GM12891 (cell line): ENCODE results near the gene PPP1R9B.

Experiments used
- DNase-seq: peaks from one replicate; pipeline ENCODE4 v3.0.0; 2011; ENCODE audit warnings: low spot score; ENCODE audit not compliant: insufficient read length
- FAIRE-seq: peaks from 2 replicates; lab custom pipeline; 2011; peaks lifted over from hg19 to GRCh38; lab: Jason Lieb, UNC
- PAX5 ChIP-seq: IDR thresholded peaks from 2 replicates; pipeline ENCODE4 v1.6.1; 2011; ENCODE audit warnings: low read length, moderate library complexity, mild to moderate bottlenecking; ENCODE audit not compliant: insufficient read depth, severe bottlenecking
- POLR2A ChIP-seq: IDR thresholded peaks from 2 replicates; pipeline ENCODE4 v1.6.1; 2011; ENCODE audit warnings: low read depth, low read length, control low read depth
- POLR2AphosphoS5 ChIP-seq: IDR thresholded peaks from 2 replicates; pipeline ENCODE4 v1.6.1; 2011; ENCODE audit warnings: low read depth, low read length, control low read depth
- POU2F2 ChIP-seq: IDR thresholded peaks from 2 replicates; pipeline ENCODE4 v1.6.1; 2011; ENCODE audit warnings: low read depth, mild to moderate bottlenecking, control low read depth, low read length, moderate library complexity
- SPI1 ChIP-seq: IDR thresholded peaks from 2 replicates; pipeline ENCODE4 v1.6.1; 2011; ENCODE audit warnings: low read depth, low read length, control low read depth
- TAF1 ChIP-seq: IDR thresholded peaks from 2 replicates; pipeline ENCODE4 v1.6.1; 2011; ENCODE audit warnings: low read depth, low read length, control low read depth

Gene PPP1R9B

DNA sequence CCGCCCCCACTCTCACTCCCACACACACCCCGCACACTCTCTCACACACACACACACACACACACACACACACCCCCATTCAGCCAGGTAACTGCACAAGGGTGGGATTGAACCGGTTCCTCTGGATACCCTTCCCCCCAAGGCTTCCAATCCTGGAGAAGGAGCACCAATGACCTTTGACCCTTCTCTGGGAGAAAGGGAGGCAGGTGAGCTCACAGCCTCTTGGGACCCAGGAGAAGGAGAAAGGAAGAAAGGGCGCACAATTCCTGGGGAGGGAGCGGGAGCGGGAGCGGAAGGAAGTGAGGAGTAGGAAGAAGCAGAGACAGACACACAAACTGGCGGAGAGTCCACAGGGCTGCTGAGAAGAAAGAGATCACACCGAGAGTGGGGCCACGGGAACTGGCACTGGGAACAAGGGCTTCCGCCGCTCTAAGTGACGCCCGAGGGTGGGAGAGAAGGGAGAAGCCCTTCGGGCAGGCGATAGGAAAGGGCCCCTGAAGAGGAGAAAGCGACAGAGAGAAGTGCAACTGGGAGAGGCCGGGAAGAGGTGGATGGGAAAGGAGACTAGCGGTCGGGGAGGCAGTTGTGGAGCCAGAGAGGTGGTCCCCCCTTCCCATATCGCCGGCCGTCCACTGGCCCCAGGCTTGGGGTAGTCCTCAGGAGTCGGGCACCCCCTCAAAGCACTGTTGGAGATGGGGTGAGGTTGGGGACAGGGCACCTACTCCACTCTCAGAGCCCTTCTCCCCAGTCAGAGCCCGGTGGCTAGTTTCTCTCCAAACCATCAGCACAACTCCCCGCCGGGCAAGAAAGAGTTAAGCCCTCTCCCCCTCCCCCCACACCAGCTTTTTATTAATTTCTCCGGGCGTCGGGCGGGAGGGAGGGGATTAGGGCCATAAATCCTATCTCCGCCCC lies 21.8 kb downstream of the PPP1R9B start:
- TF ChIP-seq SPI1 (no peak), PAX5 (no peak), POU2F2 (no peak), POLR2A (no peak), POLR2AphosphoS5 (no peak), TAF1 (no peak)
- DNase-seq (no peak), FAIRE-seq (no peak)

DNA sequence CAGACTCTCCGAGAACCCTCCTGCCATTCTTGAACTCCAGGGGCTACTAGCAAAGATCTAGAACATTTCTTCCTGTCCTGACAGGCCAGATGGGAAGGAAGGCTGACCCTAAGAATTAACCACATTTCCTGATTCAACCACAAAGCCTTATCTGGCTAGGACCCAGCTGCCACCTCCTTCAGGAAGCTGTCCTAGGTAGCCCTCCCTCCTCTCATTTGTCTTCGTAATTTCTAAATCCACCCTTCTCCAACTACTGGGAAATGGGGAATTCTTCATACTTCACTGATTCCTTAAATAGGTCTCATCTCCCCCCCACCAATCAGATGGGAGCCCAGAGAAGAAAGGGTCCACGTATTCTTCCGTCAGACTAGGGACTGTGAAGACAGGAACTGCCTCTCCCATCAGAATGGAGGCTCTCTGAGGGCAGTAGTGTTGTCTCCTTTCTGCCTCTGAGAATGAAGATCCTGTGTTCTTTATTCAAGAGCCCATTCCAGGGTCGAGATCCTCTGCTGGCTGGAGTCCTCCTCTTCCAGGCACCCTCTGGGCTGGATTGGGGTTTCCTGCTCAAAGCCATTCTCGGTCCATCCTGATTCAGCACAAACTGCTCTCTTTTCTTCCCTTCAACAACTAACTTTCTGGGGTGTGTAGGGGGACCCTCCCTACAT lies 22.6 kb downstream of the PPP1R9B start:
- FAIRE-seq, result no peak
- DNase-seq, result no peak
- TF ChIP-seq SPI1 (0 out of 2 replicates have a peak, but pooled peaks have one; percentile 0), POU2F2 (no peak)

DNA sequence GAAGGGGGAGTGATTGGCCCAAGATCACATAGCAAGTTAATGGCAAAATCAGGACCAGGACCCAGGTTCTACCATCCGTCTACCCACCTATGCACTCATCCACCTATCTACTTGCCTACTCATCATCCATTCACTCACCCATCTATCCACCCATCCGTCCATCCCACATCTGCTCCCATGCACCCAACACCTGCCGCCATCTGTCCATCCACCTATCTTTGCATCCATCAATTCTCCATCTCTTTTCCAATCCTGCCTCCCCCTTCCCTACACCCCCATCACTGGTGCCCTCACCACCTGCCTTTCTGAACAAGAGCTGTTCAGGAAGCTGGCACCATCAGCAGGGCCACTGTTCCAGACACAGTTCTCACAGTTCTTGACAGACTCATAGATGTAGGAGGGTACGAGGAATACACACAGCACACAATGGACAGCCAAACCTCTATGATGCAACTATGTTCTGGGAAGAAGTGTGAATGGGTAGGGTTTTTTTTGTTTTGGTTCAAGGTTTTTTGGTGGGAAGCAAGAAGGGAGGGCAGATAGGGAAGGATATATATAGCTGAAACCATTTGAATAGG lies 25.0 kb downstream of the PPP1R9B start:
- DNase-seq, result no peak
- FAIRE-seq, result no peak
- TF ChIP-seq POLR2A, result no peak

DNA sequence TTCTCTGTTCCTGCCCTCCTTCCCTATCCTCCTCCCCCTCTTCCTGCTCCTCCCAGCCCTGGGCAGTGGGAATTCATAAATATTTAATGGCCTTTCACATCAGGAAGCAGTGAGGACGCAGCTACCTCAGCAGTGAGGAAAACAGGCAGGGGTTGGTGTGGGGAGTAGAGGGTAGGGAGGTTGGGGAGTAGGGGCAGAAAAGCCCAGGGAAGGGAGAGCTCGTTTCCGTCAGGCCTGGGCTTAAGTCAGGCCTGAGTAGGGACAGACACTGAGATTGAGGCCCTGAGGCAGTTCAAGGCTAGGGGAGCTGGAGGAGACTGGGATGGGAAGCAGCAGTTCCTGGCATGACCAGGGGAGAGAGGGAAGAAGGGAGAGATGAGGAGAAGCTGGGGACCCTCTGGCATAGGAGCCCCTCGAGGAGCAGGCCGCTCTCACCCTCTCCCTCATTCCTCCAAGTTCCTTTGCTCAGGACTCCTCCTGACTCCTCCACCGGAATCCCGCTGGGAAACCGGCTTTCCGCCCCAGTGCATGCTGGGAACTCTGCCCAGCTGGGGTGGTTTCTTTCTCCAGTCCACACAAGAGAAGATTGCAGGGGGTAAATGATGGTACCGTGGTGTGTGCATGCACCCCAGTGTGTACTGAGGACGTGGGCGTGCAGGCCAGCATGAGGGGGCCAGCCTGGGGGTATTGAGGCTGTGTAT lies 26.7 kb downstream of the PPP1R9B start:
- FAIRE-seq, result no peak
- DNase-seq, result no peak
- TF ChIP-seq POU2F2 (no peak), POLR2AphosphoS5 (no peak), SPI1 (no peak), TAF1 (no peak), PAX5 (no peak), POLR2A (no peak)

DNA sequence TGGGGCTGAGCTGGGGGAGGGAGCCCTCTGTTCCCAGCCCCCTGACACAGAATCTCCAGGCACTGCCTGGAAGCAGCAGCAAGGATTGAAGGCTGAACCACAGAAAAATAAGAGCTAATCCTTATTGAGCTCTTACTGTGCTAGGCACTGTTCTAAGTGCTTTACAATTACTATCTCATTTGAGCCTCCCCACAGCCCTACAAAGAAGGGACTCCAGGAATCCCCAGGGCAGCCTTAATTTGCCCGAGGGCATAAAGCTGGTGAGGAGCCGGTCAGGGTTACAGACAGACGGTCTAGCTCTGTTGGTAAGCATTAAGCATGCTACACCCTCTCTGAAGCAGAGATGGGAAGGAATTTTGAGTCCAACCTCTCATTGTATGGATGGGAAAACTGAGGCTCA lies 27.5 kb downstream of the PPP1R9B start:
- FAIRE-seq (no peak), DNase-seq (no peak)
- TF ChIP-seq POU2F2 (no peak), PAX5 (no peak), TAF1 (no peak), POLR2AphosphoS5 (no peak), POLR2A (no peak), SPI1 (no peak)

DNA sequence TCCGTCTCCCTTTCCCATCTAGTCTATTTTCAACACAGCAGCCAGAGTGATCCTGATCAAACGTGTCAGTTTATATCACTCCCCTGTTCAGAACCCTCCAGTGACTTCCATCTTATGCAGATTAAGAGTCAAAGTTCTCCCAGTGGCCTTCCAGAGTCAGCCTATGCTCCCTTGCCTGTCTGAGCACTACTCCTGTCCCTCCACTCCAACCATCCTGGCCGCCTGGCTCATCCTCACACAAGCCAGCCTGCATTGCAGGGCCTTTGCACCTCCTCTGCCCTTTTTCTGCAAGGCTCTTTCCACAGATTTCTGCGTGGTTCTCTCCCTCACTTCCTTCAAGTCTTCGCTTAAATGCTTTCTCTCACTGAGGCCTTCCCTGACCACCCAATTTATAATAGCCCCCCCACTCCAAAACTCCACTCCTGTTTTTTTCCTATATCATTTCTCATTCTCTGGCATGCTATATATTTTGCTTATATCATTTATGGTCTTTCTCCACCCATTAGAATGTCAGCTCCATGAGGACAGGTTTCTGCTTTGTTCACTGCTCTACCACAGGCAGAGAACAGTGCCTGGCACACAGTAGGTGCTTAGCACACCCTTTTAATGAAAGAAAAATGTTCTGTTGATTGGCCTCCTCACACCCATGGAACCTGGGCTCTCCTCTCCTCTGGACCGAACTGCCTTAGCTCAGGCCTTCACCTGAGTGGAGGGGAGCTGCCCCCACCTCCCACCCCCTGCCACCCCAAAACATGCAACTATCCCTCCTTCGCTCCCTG lies 29.8 kb downstream of the PPP1R9B start:
- TF ChIP-seq TAF1, result no peak
- TF ChIP-seq SPI1, result no peak
- TF ChIP-seq POLR2A, result no peak
- no peak for TF ChIP-seq POU2F2
- TF ChIP-seq POLR2AphosphoS5, result no peak
- no peak for TF ChIP-seq PAX5
- no peak for DNase-seq
- no peak for FAIRE-seq

DNA sequence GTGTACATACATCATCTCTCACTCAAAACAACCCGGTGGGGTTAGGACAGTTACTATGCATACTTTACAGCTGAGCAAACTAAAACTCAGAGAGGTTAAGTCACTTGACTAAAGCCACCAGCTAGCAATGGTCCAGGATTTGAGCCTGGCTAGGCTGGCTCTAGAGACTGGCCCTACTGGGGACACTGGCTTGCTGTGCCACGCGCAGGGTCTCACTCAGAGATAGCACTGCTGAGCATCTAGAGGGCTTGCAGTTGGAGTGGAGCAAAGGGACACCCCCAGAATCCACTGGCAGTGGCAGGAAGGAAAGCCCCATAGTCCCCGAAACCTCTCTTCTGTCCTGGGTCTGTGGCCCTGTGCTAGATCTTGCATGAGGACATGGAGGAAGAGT lies 31.7 kb downstream of the PPP1R9B start:
- DNase-seq, result no peak
- FAIRE-seq, result no peak
- no peak for TF ChIP-seq POLR2A
- TF ChIP-seq PAX5, result no peak
- TF ChIP-seq TAF1, result no peak
- no peak for TF ChIP-seq POU2F2
- no peak for TF ChIP-seq SPI1
- TF ChIP-seq POLR2AphosphoS5, result no peak

DNA sequence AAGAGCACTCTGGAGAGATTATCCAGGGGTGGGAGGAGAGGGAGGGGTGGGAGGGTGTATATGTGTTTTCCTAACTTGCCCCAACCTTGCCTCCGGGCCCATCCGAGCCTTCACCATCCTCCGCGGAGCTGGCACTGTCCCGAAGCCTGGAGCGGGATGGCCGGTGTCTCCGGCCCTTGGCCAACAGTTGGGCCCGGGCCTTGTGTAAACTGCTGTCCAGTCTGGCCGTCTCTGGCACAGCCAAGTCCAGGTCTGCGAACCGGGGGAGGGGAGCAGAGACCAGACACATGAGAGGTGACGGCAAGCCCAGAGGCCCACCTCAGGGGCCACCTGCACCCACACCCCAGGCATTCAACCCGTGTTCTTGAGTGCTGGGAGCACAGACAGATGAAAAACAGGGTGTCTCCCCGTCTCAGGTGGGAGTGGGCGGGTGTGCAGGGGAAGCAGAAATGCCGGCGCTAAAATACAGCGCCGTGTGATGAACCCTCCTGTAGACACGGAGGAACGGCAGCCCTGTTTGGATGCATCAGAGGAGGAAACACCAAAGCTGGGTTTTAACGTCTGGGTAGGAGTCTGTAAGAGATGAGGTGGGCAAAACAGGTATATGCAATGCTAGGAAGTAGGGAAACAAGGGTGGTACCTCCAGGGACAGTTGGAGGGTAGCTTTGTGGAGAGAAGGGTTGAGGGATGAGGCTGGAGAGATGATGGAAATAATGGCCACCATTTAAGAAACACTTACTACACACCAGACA lies 32.2 kb downstream of the PPP1R9B start:
- no peak for TF ChIP-seq SPI1
- no peak for TF ChIP-seq PAX5
- no peak for TF ChIP-seq POU2F2
- no peak for TF ChIP-seq POLR2AphosphoS5
- TF ChIP-seq POLR2A, result no peak
- no peak for TF ChIP-seq TAF1
- no peak for DNase-seq
- FAIRE-seq, result no peak
